GM18870 (cell line): ENCODE data around the gene ARFGEF2.
"Not testable (repeated sequence)": the region's sequence is repeated elsewhere in the genome, so short reads cannot be mapped to it uniquely, and the experiment has no call there.

ENCODE experiments used
- ATAC-seq: cut with Tn5 transposase; IDR thresholded peaks from one replicate; pipeline ENCODE4 v1.9.1; 2021; ENCODE audit warnings: moderate library complexity; ENCODE audit not compliant: unreplicated experiment

The ARFGEF2 gene

DNA sequence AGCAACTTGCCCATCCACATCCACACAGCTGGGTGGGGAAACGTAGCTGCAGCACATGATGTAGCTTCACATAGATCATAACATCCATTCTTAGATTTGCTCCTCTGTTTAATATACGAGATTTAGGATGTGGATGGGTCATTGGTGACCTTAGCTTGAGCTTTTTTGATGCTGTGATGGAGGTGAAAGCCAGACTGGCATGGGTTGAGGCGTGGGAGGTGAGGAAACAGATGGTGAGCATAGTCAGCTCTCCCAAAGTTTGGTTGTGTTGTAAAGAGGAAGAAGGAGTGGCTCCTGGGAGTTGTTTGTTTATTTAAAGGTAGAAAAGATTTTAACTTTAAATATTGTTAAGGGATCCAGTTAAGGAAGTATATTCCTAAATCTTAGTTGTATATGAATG is 5.3 kb downstream of the ARFGEF2 start:
- no peak for ATAC-seq

DNA sequence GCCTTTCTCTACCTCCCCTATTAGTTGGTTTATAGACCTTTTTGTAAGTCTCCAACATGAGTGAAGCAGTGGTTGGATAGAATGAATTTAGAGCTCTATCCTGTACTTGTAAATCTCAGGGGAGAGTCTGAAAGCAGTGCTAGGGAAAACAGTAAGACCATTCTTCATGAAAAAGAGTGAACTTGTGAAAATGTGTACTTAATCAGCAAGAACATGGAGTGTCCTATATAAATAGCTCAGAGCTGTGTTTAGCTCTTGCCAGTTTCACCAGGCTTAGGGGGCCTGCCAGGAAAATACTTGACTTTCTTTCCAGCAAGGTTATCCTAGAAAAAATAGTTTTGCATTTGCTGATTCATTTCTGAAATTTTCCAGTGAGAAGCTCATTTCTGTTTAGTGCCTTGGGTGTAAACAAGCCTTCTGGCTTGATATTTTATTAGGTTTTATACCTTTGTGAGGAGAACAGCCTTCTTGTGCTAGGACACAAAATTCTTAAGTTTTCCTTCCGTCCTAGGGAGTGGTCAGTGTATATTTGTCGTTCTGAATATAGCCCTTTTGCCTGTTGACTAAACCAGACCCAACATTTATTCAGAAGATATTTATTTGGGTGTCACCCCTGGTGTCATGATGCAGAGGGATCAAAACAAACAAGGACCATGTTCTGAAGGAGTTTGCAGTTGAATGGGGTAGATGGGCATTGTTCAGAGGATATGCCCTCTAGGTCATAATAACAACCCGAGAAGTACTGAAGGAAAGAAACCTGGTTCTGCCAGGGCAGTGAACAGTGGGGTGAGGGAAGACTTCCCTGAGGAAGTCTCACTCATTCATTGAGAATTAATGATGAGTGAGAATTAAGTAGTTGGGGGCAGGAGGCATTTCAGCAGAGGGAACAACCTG is 7.6 kb downstream of the ARFGEF2 start:
- no peak for ATAC-seq

DNA sequence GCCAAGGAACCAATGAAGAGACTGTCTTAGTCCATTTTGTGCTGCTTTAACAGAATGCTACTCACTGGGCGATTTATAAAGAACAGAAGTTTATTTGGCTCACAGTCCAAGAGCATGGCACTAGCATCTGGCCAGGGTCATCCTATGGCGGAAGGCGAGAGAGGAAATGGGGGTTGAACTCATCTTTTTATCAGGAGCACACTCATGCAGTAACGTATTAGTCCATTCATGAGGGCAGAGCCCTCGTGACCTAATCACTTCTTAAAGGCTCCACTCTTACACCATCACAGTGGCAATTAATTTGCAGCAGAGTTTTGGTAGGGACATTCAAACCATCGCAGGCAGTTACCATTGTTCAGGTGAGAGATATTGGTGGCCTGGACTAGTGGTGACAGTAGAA is 8.5 kb downstream of the ARFGEF2 start:
- no peak for ATAC-seq

DNA sequence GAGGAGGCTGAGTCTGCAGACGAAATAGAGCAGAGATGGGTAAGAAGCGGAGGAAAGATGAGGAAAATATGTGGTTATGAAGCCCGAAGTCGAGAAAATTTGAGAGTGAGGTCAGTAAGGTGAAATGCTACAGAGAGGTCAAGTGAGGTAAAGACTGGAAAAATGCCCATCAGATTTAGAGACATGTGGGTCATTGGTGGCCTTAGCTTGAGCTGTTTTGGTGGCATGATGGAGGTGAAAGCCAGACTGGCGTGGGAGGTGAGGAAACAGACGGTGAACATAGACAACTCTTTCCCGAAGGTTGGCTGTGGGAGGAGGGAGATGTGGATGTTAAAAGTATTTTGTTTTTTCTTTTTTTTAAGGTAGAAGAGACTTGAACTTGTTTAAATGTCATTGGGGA is 9.4 kb downstream of the ARFGEF2 start:
- no peak for ATAC-seq

DNA sequence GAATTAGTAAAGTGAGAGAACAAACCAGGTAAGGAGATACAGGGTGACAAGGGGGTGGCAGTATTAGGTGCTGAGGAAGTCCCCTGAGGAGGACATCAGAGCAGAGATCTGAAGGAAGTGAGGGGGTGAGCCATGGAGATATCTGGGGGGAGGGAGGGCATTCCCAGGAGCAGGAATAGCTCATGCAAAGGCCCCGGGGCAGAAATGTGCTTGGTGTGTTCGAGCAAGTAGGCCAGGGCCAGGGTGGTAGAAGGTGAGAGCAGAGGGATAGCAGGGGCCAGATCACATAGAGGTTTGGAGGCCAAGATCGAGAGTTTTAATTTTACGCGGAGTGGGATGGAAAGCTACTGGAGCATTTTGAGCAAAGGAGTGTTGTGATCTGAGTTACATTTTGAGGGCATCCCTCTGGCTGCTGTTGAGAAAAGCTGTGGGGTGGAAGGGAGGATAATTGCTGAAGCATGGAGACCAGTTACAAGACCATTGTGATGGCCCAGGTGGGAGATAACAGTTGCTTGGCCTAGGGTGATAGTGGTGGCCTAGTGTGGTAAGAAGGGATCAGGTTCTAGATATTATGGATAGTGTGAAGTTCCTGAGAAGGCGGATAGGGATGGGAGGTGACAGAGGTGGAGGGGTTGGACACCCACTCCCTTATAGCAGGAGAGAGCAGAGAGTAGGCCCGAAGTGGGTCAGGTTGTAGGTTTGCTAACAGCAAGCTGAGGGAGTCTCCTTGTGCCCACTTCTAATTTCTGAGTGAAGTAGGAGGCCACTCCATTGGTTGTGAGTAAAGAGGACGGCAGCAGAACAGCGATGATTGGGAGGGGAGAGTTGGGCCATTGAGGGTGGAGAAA is 10.2 kb downstream of the ARFGEF2 start:
- no peak for ATAC-seq

DNA sequence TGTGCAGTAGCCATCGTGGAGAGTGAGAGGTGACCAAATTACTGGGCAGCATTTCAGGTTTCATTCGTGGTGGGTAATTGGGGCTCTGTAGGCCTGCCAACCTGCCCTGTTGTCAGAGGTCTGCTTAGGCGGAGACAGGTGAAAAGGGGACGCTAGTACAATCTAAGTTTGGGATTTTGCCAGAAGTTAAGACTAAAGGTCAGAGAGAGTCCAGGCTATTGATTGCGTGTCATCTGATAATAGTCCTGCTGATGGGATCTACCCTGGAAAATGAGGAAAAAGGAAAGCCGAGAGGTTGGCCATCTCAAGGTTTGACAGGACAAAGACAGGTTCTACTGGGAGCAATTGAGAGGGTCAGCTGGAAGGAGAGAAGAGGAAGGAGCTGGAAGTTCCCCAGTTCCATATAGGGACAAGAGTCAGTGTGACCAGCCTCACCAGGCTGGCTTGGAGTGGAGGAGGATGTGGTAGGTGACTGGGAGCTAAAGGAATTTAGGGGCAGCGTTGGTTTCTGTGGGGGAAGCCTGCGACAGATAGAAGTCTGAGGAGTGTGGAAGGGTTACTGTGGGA is 10.9 kb downstream of the ARFGEF2 start:
- ATAC-seq = no peak

DNA sequence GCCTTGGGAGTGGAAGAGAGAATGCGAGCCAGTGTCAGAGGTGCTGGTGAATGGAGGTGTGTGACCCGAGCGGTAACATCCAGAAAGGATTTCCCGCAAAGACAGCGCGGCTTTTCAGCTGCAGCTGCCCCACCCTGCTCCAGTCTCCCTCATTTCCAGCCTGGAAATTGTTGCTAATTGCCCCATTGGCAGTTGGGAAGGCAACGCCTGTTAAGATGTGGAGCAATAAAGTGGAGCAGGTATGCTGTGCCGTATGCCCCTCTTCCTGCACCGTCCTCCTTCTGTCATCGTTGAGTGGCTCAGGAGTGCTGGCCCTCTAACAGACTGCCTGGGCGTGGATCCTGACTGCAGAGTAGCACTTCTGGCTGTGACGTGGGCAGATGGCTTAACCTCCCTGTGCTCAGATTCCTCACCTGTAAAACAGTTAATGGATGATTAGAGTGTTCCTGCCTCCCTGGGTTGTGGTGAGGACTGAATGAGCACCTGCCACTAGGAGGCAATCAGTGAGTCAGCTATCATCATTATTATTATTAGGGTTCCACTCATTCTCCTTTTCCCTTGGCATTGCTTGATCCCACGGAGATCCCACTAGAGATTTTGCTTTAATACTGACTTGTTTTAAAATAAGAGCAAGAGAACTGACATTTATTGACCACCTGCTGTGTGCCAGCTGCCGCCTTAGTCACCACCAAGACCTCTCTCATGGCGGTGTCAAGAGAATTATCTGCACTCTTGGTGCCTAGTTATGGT is 11.7 kb downstream of the ARFGEF2 start:
- ATAC-seq = no peak

DNA sequence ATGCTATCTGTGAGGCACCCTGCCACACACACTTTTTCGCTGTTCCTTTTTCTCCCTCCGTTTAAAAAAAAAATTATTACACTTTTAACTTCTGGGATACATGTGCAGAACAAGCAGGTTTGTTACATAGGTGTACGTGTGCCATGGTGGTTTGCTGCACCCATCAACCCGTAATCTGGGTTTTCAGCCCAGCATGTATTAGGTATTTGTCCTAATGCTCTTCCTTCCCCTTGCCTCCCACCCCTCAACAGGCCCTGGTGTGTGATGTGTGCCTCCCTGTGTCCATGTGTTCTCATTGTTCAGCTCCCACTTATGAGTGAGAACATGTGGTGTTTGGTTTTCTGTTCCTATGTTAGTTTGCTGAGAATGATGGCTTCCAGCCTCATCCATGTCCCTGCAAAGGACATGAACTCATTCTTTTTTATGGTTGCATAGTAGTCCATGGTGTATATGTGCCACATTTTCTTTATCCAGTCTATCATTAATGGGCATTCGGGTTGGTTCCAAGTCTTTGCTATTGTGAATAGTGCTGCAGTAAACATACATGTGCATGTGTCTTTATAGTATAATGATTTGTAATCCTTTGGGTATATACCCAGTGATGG is 12.9 kb downstream of the ARFGEF2 start:
- ATAC-seq = not testable (repeated sequence)

DNA sequence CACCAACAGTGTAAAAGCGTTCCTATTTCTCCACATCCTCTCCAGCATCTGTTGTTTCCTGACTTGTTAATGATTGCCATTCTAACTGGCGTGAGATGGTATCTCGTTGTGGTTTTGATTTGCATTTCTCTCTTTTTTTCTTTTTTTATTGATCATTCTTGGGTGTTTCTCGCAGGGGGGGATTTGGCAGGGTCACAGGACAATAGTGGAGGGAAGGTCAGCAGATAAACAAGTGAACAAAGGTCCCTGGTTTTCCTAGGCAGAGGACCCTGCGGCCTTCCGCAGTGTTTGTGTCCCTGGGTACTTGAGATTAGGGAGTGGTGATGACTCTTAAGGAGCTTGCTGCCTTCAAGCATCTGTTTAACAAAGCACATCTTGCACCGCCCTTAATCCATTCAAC is 13.5 kb downstream of the ARFGEF2 start:
- ATAC-seq = not testable (repeated sequence)

DNA sequence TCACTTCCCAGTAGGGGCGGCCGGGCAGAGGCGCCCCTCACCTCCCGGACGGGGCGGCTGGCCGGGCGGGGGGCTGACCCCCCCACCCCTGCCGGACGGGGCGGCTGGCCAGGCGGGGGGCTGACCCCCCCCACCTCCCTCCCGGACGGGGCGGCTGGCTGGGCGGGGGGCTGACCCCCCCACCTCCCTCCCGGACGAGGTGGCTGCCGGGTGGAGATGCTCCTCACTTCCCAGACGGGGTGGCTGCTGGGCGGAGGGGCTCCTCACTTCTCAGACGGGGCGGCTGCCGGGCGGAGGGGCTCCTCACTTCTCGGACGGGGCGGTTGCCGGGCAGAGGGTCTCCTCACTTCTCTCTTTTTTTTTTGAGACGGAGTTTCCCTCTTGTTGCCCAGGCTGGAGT is 14.7 kb downstream of the ARFGEF2 start:
- ATAC-seq = not testable (repeated sequence)

DNA sequence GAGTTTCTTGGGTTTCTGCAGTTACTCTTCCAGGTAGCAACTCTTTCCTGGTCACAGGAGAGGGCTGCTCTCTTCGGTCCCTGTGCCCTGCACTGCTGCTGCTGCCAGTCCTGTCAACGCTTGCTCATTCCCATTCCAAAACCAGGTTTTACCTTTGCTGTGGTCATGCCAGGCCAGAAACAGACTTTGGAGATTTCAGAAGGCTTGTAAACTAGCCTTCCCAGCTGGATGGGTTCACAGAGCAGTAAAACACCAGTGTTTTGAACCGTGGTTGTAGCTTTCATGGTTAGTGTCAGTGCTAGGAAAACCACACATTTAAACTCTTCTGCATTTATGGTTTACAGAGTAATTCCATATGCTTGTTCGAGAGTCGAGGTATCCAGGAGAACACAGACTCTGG is 16.2 kb downstream of the ARFGEF2 start:
- no peak for ATAC-seq

DNA sequence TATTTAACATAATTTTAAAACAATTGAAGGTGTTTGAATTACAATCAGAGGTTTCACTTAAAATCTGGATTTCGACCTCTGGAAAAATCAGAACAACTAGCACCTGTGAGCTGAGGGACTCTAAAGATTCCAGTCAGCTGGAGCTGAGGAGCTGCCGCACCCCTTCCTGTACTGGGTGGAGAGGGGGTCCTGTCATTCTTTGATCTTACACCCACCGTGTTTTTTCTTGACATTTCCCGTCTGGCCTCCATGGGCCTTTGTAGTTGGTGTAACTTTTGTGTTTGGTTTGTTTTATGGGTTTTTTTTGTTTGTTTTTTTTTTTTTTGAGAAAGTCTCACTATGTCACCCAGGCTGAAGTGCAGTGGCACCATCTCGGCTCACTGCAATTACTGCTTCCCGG is 17.2 kb downstream of the ARFGEF2 start:
- no peak for ATAC-seq

DNA sequence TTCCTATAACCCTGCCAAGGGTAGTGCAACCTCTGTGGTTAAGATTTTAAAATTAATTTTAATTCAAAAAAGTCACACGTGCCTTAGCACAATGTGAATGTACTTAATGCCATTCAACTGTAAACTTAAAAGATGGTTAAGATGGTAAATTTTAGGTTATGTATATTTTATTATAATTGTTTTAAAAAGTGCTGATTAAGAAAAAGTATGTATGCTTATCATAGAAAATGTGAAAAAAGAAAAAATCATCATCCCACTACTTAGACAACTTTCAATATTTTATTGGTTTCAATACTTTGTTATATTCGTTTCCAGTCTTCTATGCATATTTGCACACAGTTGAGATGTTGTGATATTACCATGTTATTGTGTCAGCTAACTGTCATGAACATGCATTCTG is 18.7 kb downstream of the ARFGEF2 start:
- ATAC-seq = no peak

DNA sequence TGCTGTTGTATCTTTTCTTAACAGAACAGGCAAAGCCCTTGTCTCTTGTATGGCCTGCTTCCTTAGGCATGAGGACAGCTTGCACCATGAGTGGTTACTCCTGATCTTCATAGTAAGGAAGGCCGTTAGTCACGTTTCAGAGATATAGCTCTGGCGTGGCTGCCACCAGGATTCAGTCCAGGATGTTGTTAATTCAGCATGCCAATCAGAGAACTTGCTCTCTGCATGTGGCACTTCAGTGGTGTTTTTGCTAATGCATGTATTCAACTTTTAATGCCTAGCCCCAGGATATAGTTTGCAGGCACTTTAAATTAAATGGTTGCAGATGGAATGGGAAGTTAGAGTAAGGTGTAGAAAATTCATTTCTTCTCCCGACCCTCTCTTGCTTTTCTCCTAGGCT is 20.0 kb downstream of the ARFGEF2 start:
- no peak for ATAC-seq

DNA sequence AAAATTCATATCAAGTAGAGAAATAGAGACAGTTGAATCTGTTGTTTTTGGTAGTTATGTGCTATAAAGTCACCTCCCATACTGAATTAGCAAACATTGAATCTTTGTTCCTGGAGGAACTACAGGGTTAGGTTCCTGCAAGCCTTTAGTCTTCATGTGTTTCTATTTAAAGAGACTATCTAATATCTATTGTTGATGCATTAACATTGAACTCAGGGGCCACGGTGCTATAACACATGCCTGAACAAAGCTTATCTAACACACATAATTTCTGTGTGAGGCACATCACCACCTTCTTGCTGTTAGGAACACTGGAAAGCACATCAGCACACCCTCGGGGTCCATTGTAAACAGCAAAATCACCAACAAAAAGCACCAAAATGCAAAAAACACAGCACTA is 21.2 kb downstream of the ARFGEF2 start:
- no peak for ATAC-seq

DNA sequence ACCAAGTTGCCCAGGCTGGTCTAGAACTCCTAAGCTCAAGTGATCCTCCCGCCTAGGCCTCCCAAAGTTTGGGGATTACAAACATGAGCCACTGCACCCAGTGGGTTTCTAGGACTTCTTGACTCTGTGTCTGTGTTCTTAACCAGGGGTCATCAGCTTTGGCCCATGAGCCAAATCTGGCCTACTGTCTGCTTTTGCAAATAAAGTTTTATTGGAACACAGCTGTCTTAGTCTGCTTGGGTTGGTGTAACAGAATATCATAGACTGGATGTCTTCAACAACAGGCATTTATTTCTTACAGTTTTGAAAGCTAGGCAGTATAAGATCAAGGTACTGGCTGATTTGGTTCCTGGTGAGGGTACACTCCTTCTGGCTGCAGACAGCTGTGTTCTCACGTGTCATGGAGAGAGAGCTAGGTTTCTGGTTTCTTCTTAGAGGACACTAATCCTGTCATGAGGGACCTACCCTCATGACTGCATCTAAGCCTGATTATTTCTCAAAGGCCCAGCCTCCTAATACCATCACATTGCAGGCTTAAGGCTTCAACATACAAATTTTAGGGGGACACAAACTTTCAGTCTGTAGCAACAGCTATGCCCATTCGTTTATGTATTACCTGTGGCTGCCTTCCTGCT is 23.3 kb downstream of the ARFGEF2 start:
- ATAC-seq = no peak

DNA sequence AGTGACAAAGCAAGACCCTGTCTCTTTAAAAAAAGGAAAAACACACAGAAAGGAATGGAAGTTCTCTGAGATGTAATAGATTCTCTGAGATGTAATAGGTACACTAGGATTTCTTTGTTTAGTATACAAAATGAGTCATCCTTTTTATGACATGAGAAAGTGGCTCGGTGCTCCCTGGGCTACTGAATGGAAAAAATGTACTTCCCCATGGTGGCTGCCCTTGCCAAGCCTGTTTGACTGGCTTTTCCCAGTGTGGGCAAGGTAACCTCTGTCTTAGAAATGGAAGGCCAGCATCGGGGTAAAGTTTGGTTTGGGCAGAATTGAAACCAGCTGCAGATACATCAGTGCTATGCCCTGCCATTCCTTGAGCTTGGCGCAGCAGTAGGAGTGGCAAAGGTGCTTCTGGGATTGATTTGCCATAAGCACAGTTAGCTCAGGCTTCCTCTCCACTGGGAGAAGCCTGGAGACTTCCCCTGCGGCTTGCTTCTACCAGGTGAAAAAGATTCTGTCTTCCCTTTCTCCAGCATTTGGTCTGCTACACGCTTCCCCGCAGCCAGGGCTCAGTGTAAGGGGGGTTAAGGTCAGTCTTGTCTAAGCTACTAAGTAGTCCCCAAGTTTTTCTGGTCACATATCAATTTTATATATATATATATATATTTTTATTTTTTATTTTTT is 24.5 kb downstream of the ARFGEF2 start:
- ATAC-seq = no peak

DNA sequence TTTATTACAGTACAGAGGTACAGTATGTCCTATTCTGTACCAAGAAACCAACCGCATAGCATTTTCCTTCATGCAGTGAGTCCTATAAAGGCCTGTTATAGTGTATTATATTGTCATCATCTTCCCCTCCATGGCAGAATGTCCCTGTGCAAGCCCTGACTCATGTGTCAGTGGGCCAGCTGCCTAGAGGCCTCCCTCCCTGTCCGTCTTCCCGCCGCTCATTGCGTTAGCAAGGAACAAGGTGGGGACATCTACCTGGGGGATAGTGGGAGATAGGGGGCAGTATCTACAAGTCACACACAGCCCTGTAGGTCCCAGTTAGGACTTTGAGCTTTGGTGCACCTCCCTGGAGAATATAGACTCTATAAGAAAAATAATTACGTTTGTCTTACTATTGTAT is 27.1 kb downstream of the ARFGEF2 start:
- ATAC-seq = no peak

DNA sequence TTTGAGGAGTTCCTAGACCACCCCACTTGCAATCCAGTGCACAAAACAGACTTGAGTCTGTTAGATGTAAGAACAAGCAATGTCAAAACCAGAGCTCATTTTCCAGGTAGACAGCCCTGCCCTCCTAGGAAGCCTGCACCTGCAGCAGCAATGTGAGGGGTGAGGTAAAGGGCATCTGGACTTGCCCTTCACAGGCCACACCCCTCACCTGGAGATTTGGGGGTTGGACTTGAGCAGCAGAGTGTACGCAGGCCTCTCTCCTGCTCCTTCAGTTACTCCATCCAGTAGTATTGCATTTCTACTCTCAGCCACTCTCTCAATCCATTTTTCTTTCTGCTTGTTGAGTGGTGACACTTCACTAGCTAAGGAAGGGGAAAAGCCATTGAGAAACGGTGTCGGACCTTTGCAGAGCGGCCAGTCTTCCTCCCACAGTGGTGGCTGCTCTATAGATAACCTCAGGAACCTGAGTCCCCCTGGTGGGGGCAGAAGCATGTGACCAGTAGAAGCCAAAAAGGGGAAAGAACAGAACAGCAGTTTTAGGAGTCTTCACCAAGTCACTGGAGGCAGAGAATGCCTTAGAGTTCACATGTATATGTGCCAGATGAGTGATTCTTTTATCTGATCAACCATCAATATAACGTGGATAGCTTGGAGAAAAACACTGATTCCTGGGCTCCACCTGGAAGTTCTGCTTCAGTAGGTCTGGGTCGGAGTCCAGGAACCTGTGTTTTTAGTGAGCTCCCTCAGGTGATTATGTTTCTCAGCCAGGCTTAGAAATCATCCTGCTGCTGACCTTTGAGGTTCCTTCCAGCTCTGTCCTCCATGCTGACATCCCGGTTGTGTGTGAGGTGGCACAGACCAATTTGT is 28.0 kb downstream of the ARFGEF2 start:
- no peak for ATAC-seq
